GM12892 (cell line): Measurements from ENCODE around the gene MAMLD1.

ENCODE experiments used
- DNase-seq: peaks from one replicate; pipeline ENCODE4 v3.0.0; 2011; ENCODE audit not compliant: insufficient read length
- FAIRE-seq: peaks from 2 replicates; lab custom pipeline; 2011; peaks lifted over from hg19 to GRCh38; lab: Jason Lieb, UNC
- POLR2A ChIP-seq: IDR thresholded peaks from 2 replicates; pipeline ENCODE4 v1.6.1; 2011; ENCODE audit warnings: low read depth, low read length, control low read depth
- POLR2AphosphoS5 ChIP-seq: IDR thresholded peaks from 2 replicates; pipeline ENCODE4 v1.6.1; 2011; ENCODE audit warnings: low read depth, low read length, control low read depth
- TAF1 ChIP-seq: IDR thresholded peaks from 2 replicates; pipeline ENCODE4 v1.6.1; 2011; ENCODE audit warnings: low read depth, mild to moderate bottlenecking, control low read depth, low read length, borderline replicate concordance

The MAMLD1 gene

DNA sequence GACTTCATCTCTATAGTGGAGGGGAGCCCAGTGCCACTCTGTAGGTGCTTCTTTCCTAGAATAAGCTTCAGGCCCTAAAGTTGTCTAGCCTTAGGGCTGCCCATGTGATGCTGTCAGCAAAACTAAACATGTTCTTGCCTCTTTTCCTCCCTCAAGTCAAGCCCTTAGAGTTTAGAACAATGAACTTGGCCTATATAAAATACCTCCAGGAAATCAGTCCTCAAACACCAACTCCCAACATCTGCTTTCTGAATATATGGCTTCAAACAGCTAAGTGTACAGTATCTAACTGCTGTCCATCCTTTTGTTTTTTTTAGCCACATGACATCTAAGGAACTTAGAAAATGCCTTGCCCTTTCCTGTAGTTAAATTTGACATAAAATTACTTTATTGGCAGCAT, 91.0 kb downstream of the MAMLD1 start:
- FAIRE-seq (no peak), DNase-seq (no peak)
- no peak for TF ChIP-seq POLR2A
- no peak for TF ChIP-seq TAF1
- TF ChIP-seq POLR2AphosphoS5 = no peak

DNA sequence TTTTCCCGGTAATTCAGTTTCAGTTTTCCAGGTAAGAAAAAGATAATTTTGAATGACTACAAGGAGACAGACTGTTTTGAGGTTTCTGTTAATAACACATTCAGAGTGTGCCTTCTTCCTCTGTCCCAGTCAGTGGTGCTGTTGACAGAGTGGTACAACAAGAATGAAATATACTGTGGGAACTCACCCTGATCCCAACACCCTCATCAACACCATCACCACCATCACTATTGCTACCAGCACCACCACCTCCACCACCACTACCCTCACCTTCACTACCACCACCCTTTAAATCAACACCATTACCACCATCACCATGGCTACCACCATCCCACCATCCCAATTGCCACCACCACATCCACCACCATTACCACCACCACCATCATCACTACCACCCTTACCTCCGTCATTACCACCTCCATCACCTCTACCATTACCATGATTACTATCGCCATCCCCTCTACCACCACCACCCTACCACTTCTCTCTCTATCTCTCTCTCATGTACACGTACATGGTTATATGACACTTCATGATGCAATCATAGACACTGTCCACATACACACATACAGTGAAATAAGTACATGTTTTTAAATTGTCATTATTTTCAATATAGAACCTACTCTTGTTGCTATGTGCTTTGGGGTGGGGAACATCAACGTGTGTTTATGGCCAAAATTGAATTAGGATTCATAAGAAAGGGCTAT, 91.5 kb downstream of the MAMLD1 start:
- FAIRE-seq = no peak
- TF ChIP-seq TAF1 (no peak), POLR2A (no peak), POLR2AphosphoS5 (no peak)

DNA sequence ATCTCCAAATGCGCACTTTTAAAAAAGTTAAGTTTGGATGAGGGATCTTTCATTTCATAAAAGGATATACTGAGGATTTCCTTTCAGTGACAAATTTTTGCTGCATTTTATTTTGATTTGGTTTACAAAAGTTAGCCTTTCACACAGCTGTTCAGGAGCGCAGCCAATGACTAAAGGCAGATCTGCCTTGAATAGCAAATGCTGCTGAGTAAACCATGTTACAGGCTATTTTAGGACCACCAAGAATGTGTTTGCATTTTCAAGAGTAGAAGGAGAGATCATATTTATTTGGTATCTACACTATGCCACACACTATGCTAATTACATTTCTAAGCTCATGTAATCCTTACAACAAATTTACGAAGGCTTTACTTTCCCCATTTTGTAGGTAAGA, 92.1 kb downstream of the MAMLD1 start:
- DNase-seq (no peak), FAIRE-seq (no peak)
- no peak for TF ChIP-seq POLR2AphosphoS5
- TF ChIP-seq POLR2A = no peak
- TF ChIP-seq TAF1 = no peak

More for the DNA sequence above, 91.5 kb downstream of the MAMLD1 start:
- DNase-seq = no peak

DNA sequence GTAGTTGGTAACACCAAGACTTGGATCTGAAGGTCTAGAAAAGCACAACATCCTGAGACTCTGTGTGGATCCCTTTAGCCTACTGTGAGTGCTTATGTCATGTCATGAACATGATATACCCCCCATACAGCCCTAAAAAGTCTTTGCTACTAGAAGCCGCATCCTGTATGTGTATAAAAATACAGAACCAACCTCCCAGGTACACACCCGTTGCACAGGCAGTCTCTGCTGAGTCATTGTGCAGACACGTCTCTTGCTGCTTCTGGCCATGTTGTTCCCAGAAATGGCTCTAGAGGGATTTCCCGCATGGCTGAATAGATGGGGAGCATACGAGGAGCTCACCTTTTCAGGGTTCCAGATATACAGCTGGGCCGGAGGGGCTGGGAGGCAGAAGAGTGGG, 93.3 kb downstream of the MAMLD1 start:
- no peak for FAIRE-seq

DNA sequence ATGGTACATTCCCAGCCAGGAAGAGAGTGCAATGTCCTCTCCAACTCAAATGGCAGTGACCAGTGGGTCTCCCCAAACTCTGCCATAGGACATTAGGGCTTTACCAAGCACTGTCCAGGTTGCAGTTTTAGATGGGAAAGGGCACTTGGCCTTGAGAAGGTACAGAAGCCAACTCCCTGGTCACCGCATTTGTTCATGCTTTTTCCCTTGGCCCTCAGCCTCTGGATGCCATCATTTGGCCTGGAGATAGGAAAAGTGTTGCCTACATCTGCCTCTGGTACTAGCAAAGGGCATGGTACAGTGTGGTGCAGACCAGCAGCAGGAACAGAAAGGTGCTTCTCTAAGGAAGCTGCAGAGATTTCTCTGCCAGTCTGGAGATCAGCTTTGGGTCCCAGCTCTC, 93.8 kb downstream of the MAMLD1 start:
- FAIRE-seq = no peak
- TF ChIP-seq TAF1 = no peak
- TF ChIP-seq POLR2AphosphoS5 = no peak
- no peak for TF ChIP-seq POLR2A
- no peak for DNase-seq

More for the DNA sequence above, 93.3 kb downstream of the MAMLD1 start:
- TF ChIP-seq POLR2AphosphoS5 (no peak), POLR2A (no peak), TAF1 (no peak)
- DNase-seq = no peak

DNA sequence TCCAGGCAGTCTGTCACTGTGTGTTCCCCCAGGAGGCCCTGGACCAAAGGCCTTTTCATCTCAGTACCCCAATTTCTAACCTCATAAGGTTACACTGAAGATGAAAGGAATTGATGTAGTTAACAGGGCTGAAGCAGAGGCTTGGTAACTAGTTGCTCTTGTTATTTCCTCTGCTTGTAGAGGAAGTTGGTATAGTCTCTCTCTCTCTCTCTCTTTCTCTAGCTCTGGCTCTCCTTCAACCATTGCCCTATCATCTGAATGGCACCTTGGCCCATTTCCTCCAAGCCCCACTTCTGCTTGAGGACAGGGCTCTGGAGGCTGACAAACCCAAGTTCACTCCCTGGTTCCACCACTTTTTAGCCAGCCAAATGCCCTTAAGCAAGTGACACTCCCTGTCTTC, 96.1 kb downstream of the MAMLD1 start:
- FAIRE-seq (no peak), DNase-seq (no peak)
- TF ChIP-seq POLR2AphosphoS5 = no peak
- TF ChIP-seq POLR2A = no peak
- TF ChIP-seq TAF1 = no peak

DNA sequence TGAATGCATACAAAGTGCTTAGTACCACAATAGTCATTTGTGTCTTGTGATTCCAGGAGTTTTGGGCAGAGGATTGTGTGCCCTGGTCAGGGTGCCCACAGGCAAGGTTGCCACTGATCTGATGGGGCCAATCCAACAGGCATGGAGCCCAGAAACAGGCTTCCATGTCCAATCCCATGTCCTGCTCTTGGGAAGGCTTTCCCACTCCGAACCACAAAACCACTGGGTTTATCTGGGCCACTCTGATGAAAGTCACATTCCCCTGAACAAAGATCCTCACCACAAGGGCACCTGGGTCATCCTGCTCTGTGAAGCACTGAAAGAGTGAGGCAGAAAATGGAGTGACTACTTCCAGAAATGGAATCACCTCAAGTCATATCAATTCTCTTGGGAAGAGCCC, 96.9 kb downstream of the MAMLD1 start:
- DNase-seq (no peak), FAIRE-seq (no peak)
- TF ChIP-seq POLR2AphosphoS5 (no peak), POLR2A (no peak), TAF1 (no peak)

DNA sequence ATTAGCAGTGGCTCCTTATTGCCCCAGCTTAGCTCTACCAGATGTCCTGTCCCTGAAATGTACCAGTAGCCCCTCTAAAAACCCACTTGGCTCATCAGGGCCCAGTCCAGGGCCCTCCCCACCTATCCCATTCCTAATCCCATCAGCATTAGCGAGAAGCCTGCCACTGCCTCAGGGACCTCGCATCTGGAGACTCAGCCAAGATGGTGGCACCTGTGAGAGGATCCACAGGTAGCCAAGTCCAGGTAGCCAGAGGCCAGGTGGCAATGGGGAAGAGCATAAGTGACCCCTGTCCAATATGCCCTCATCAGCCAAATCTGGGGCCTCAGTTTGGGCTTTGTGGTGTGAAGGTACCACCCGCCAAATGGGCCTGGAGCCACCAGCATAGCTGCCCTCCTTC, 97.7 kb downstream of the MAMLD1 start:
- FAIRE-seq (no peak), DNase-seq (no peak)
- TF ChIP-seq TAF1 = no peak
- TF ChIP-seq POLR2AphosphoS5 = no peak
- no peak for TF ChIP-seq POLR2A

DNA sequence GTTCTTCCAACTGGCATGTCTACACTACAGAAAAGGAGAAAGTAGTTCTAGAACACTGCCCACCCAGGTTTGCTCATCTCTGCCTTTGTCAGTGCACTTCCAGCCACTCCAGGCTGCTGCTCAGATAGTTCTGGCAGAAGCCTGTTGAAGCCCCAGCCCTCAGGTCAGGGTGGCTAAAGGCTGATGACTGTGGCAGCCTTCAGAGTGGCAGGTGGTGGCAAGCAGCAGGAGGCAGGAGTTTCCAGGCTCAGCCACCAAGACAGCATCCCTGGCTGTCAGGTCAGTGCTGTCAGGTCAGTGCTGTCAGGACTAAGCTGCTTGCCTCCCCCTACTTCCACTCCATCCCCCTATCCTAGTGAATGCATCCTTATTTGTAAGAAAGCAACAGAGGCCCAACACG, 100.4 kb downstream of the MAMLD1 start:
- TF ChIP-seq TAF1 = no peak
- no peak for TF ChIP-seq POLR2AphosphoS5
- TF ChIP-seq POLR2A = no peak
- peak; percentile 17 for FAIRE-seq
- no peak for DNase-seq

DNA sequence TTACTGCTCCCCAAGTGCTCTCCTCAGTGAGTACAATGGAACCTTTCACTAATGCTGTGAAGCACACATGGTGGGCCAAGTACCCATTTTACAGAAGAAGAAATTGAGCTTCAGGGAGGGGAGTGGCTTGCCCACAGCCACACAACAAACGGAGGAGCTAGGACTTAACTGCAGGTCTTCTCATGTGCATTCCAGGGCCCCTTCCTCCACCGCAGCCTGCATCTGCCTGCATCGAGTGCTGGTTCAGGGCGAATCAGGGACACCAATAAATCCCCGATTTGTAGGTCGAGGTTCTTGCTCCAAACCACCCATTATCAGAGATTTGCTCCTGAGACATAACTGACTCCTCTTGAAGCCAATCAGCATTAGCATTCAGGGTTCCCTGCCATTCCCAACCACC, 100.9 kb downstream of the MAMLD1 start:
- FAIRE-seq = no peak
- no peak for TF ChIP-seq TAF1
- TF ChIP-seq POLR2A = no peak
- TF ChIP-seq POLR2AphosphoS5 = no peak

DNA sequence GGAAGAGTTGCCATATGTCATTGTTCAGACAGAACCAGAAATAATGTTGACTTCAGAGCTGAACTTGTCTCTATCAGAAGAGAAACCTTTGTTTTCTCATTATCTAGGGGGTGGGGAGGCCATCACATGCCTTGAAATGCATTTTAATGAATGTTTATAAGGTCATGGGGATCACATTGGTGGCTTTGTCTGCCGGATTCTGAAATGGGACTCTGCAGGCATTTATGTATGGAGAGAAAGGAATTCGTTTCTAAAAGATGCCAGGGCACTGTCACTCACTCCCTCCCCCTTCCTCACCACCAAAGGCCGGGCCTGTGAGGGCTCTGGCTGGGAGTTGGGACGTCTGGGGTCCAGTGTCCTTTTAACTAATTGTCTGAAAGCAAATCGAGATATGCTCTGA, 102.2 kb downstream of the MAMLD1 start:
- DNase-seq = no peak
- no peak for TF ChIP-seq POLR2A
- no peak for TF ChIP-seq POLR2AphosphoS5
- TF ChIP-seq TAF1 = no peak
- FAIRE-seq = no peak

More for the DNA sequence above, 100.9 kb downstream of the MAMLD1 start:
- DNase-seq = no peak

DNA sequence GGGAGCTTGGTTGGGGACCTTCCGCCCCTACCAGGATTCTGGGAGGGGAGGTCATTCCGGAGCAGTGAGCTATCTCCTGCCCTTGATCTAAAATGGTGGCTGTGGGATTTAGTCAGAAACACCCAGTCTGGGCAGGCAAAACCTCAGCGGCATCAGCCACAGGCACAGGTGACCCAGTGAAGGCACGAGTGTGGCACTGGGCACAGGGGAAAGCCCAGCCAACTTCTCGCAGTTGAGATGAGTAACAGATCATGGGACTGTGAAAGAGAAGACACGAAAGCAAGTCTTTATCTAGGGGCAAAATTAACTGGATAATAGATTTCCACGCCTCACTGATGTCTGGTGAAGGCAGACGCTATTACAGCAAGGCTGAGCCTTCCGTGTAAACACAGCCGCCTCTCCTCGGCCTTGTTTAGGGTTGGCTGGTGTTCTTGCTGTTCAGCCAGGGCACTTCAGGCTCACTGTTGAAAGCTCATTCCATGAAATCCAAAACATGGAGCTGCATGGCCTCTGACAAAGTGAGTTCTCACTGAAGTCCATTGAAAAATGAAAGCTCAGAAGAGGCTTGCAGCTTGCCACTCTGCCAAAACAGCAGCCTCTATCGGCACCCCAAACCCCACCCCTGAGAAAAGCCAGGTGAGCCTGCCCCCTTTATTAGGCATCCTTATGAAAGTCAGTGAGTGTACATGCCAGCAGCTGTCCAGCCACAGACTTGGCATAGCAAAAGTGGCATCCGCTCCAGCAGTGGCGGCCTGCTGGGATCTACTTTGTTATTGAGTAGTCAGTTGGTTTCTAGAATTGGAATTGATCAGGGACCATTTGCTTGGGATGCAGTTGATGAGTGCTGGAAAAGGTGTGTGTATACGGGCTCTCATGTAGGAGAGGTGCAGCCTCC, 103.0 kb downstream of the MAMLD1 start:
- no peak for FAIRE-seq

More for the DNA sequence above, 103.0 kb downstream of the MAMLD1 start:
- TF ChIP-seq POLR2AphosphoS5 (no peak), TAF1 (no peak), POLR2A (no peak)
- DNase-seq = no peak
